ENCODE data around the gene ZDHHC4. TPM values are rescaled to one million over a fixed set of nuclear protein-coding genes. Genes with fewer than 3 reads are reported as not detected.

The ZDHHC4 gene
- total and polyA plus RNA-seq, 9 of the 15 experiments (the other 6 are each of a cell fraction or from before 2014, with no cell fraction given) = 33.4 to 106 (median 58.3) TPM

DNA sequence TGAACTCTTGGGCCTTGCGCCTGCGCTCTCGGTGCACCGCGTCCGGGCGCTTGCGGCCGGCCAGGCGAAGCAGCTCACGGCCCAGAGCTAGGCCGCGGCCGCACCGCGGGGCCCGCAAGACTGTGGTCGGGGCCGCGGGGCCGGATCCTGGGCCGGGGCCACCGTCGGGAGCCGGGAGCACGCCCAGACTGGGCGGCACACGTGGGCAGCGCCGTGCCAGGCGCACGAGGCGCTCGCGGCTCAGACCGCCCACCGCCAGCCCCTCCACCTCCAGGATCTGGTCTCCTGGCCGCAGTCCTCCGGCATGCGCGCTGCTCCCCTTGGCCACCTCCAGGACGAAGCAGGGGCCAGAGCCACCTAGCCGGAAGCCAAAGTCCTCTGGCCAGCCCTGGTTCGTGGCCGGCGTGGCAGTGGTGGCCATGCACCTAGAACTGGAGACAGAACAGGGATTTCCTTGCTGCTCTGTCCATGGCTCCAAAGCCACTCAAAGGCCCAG lies 26.2 kb upstream of the ZDHHC4 start, which contains the start of gene GRID2IP:
TSS of gene GRID2IP (minus strand) at position 446 of the 496 bp plus-strand sequence. CDS start at position 421, 25 bp downstream.
- Histone ChIP-seq H3K4me2 (ENCODE audit: insufficient read depth, low read length) (no peak within 1 kb of the TSS), H3K36me3 (ENCODE audit: control insufficient read depth, insufficient read depth, low read length) (no peaks in the 10 kb centered on the region), H3K27ac (ENCODE audit: extremely low read depth, low read depth, low read length) (no peak within 1 kb of the TSS), H3K4me3 (no peak within 1 kb of the TSS), H3K9me1 (ENCODE audit: control insufficient read depth, insufficient read depth, low read length) (no peaks in the 10 kb centered on the region), H2AFZ (ENCODE audit: low read depth, low read length) (no peak within 1 kb of the TSS), H3K27me3 (ENCODE audit: control insufficient read depth in 2 of 2, insufficient read depth in 2 of 2, low read length in 2 of 2) (peaks cover 2 to 11% of the 10 kb centered on the region in 2 experiments; a peak in 3 of 5 replicates), H4K20me1 (replicated peaks; ENCODE audit: control insufficient read depth, insufficient read depth, low read length) (no peaks in the 10 kb centered on the region), H3K9me3 (replicated peaks; ENCODE audit: control insufficient read depth, insufficient read depth, low read depth, low read length) (no peaks in the 10 kb centered on the region), H3K4me1 (replicated peaks in 1 of 2; ENCODE audit: control insufficient read depth in 2 of 2, insufficient read depth in 2 of 2, low read length in 2 of 2) (peaks cover 0 to 4% of the 10 kb centered on the region in 2 experiments; a peak in 1 of 5 replicates), H3K79me2 (ENCODE audit: control insufficient read depth, insufficient read depth, low read length) (no peaks in the 10 kb centered on the region), H3K9ac (ENCODE audit: insufficient read depth in 1 of 2, low read depth in 2 of 2, low read length in 2 of 2) (no peak within 1 kb of the TSS)
- intact Hi-C loops (cut with micrococcal nuclease) (no loop called here), in situ Hi-C loops (cut with MboI) (no loop called here)
- ATAC-seq (no peak), DNase-seq (ENCODE audit: extremely low read depth in 1 of 4, low spot score in 3 of 4) (peak in 1 of 4 experiments; percentile 5), FAIRE-seq (no peak)
- CTCF ChIA-PET (ENCODE audit: low intra/inter-chr PET ratio) = no interaction called here
- TF ChIP-seq, protein P1, sequence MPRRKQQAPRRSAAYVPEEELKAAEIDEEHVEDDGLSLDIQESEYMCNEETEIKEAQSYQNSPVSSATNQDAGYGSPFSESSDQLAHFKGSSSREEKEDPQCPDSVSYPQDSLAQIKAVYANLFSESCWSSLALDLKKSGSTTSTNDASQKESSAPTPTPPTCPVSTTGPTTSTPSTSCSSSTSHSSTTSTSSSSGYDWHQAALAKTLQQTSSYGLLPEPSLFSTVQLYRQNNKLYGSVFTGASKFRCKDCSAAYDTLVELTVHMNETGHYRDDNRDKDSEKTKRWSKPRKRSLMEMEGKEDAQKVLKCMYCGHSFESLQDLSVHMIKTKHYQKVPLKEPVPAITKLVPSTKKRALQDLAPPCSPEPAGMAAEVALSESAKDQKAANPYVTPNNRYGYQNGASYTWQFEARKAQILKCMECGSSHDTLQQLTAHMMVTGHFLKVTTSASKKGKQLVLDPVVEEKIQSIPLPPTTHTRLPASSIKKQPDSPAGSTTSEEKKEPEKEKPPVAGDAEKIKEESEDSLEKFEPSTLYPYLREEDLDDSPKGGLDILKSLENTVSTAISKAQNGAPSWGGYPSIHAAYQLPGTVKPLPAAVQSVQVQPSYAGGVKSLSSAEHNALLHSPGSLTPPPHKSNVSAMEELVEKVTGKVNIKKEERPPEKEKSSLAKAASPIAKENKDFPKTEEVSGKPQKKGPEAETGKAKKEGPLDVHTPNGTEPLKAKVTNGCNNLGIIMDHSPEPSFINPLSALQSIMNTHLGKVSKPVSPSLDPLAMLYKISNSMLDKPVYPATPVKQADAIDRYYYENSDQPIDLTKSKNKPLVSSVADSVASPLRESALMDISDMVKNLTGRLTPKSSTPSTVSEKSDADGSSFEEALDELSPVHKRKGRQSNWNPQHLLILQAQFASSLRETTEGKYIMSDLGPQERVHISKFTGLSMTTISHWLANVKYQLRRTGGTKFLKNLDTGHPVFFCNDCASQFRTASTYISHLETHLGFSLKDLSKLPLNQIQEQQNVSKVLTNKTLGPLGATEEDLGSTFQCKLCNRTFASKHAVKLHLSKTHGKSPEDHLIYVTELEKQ (CRISPR knock-in tag; IDR thresholded peaks at IDR 0.05) = no peak
- TF ChIP-seq, protein P2, sequence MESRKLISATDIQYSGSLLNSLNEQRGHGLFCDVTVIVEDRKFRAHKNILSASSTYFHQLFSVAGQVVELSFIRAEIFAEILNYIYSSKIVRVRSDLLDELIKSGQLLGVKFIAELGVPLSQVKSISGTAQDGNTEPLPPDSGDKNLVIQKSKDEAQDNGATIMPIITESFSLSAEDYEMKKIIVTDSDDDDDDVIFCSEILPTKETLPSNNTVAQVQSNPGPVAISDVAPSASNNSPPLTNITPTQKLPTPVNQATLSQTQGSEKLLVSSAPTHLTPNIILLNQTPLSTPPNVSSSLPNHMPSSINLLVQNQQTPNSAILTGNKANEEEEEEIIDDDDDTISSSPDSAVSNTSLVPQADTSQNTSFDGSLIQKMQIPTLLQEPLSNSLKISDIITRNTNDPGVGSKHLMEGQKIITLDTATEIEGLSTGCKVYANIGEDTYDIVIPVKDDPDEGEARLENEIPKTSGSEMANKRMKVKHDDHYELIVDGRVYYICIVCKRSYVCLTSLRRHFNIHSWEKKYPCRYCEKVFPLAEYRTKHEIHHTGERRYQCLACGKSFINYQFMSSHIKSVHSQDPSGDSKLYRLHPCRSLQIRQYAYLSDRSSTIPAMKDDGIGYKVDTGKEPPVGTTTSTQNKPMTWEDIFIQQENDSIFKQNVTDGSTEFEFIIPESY (CRISPR knock-in tag; IDR thresholded peaks at IDR 0.05) = peak; percentile 48; the same call in 1 of the 2 replicates
- no TSS peak for BruUV-seq (replicated peaks)
- POLR2A ChIA-PET = no interaction called here
- 67% methylated on average over 7 of the region's 46 CpGs for WGBS (ENCODE audit: insufficient coverage, low coverage, missing lambda C conversion rate)
